ENCODE measurements around the gene TOP1.

Gene TOP1

GRCh38 chr20:41151134-41151869, 122.7 kb downstream of the TOP1 start:
- no peak for DNase-seq

GRCh38 chr20:41152108-41152757, 123.6 kb downstream of the TOP1 start:
- no peak for DNase-seq

- DNase-seq = no peak
Measured at GRCh38 chr20:41154436-41155176, 126.0 kb downstream of the TOP1 start.

- DNase-seq = no peak
Measured at GRCh38 chr20:41155261-41155660, 126.6 kb downstream of the TOP1 start.

- no peak for DNase-seq
Measured at GRCh38 chr20:41158082-41158625, 129.5 kb downstream of the TOP1 start.

- no peak for DNase-seq
Measured at GRCh38 chr20:41159547-41159946, 130.9 kb downstream of the TOP1 start.

GRCh38 chr20:41160686-41161085, 132.1 kb downstream of the TOP1 start:
- no peak for DNase-seq

GRCh38 chr20:41161886-41162285, 133.3 kb downstream of the TOP1 start:
- DNase-seq = no peak

GRCh38 chr20:41162396-41162795, 133.8 kb downstream of the TOP1 start:
- no peak for DNase-seq

- DNase-seq = no peak
Measured at GRCh38 chr20:41163821-41164220, 135.2 kb downstream of the TOP1 start.

- no peak for DNase-seq
Measured at GRCh38 chr20:41165001-41165882, 136.6 kb downstream of the TOP1 start.

- DNase-seq = no peak
Measured at GRCh38 chr20:41166201-41167117, 137.8 kb downstream of the TOP1 start.

GRCh38 chr20:41167118-41167470, 138.5 kb downstream of the TOP1 start:
- DNase-seq = no peak

- no peak for DNase-seq
Measured at GRCh38 chr20:41167481-41168253, 139.0 kb downstream of the TOP1 start.

- no peak for DNase-seq
Measured at GRCh38 chr20:41168281-41169161, 139.9 kb downstream of the TOP1 start.

- DNase-seq = no peak
Measured at GRCh38 chr20:41169162-41169690, 140.6 kb downstream of the TOP1 start.

- DNase-seq = no peak
Measured at GRCh38 chr20:41169791-41170351, 141.2 kb downstream of the TOP1 start.

GRCh38 chr20:41170386-41171105, 141.9 kb downstream of the TOP1 start:
- DNase-seq = no peak

Data from NCI-H748 treated with DMSO at 0.1 percent for 48 hours (cell line).